HG03139 (cell line): ENCODE results near the gene SEMA5B.

Experiments
- ATAC-seq: cut with Tn5 transposase; IDR thresholded peaks from one replicate; pipeline ENCODE4 v1.9.1; 2021; ENCODE audit not compliant: unreplicated experiment

The SEMA5B gene, protein sequence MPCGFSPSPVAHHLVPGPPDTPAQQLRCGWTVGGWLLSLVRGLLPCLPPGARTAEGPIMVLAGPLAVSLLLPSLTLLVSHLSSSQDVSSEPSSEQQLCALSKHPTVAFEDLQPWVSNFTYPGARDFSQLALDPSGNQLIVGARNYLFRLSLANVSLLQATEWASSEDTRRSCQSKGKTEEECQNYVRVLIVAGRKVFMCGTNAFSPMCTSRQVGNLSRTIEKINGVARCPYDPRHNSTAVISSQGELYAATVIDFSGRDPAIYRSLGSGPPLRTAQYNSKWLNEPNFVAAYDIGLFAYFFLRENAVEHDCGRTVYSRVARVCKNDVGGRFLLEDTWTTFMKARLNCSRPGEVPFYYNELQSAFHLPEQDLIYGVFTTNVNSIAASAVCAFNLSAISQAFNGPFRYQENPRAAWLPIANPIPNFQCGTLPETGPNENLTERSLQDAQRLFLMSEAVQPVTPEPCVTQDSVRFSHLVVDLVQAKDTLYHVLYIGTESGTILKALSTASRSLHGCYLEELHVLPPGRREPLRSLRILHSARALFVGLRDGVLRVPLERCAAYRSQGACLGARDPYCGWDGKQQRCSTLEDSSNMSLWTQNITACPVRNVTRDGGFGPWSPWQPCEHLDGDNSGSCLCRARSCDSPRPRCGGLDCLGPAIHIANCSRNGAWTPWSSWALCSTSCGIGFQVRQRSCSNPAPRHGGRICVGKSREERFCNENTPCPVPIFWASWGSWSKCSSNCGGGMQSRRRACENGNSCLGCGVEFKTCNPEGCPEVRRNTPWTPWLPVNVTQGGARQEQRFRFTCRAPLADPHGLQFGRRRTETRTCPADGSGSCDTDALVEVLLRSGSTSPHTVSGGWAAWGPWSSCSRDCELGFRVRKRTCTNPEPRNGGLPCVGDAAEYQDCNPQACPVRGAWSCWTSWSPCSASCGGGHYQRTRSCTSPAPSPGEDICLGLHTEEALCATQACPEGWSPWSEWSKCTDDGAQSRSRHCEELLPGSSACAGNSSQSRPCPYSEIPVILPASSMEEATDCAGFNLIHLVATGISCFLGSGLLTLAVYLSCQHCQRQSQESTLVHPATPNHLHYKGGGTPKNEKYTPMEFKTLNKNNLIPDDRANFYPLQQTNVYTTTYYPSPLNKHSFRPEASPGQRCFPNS

DNA sequence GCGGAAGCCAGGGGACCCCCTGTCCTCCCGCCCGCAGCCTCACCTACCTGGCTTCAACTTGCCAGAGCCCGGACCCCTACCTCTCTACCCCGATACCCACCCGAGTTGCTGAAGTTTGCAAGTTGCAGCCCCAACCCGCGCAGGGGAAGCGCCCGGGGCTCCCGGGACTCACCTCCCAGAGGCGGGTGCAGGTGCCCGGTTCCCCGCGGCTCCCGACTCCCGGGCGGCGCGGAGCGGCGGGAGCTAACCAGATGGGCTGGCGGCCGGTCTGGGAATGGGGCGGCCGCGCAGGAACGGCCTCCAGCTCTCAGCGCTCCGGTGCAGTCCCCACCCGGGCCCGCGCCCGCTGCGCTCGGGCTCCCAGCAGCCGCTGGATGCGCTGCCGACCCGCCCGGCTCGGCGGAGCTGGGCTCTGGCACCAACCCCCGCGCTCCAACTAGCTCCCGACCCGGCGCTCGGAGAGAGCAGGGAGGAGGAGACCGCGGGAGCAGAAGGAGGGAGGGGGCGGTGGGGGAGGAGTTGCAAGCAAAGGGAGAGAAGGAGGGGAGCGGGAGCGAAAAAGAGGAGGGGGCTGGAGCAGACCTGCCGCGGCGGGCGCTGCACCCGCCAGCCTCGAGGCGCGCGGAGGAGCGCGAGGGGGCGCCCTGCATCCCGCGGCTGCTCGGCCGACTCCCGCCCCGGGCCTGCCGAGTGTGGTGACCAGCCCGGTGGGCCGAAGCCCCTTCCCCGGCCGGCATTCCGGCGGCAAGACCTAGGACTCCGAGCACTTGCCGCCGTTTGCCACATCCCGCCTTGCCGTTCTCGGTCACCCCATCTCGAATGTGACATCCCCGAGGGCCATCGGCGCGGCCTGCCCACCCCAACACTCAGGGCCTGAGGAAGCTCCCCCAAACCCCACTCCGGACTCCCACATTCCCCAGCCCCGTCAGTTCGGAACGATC is at the start of gene SEMA5B:
SEMA5B (minus strand) TSS at position 472 of the 941 bp plus-strand sequence. CDS start 66,500 bp downstream, outside the sequence.
- no peak for ATAC-seq

DNA sequence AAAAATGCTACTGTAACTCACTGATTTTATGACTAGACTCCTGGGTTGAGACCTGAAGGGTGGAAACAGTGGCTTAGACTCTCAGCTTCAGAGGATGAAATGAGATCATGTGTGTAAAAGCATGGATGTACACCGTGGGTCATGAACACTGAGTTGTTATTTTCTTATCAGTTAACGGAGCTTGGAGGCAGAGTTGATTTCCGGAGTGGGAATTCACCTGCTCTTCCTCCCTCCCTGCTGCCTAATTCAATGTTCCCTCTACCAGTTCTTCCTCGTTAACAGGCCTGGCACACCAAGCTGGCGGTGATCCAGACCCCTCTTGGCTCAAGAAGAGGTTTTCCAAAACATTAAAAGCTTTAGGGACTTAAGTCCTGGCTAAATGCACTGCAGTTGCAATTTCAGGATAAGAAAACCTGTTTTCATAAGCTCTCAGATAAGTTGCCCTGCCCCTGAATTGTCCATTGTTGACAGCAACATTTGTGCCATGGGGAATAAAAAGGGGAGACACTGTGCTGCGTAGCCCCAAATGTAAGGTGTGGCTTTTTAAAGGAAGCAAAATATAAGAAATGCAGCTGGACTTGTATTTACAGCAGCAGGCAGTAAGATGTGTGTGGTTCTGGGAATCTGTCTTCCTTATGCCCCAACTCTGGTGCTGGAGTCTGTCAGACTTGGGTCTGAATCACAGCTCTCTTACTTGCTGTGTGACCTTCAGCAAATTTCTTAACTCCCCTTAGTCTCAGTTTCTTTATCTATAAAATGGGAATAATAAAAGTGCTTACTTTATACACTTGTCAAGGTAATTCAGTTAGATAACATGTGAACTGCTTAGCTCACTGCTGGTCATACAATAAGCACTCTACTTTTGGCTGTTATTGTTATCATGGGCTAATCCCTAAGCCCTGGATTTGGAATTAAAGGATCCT is 49.2 kb upstream of the SEMA5B start:
- ATAC-seq: no peak

DNA sequence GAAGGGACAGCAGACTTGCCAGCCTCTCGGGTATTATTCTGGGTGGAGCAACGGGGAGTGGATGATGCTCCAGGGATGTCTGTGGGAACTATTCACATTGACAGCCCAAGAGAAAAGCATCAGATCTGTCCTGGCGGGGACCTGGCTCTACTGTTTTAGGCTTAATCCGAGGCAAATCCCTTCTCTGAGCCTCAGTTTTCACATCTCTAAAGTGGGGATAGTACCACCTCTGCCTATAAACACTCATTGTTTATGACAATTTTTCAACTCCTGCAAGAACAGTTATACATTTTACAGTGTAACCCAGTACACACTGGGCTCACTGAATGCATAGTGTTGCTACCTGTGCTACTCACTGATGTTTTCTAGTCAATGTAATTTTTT is 48.5 kb upstream of the SEMA5B start:
- no peak for ATAC-seq

DNA sequence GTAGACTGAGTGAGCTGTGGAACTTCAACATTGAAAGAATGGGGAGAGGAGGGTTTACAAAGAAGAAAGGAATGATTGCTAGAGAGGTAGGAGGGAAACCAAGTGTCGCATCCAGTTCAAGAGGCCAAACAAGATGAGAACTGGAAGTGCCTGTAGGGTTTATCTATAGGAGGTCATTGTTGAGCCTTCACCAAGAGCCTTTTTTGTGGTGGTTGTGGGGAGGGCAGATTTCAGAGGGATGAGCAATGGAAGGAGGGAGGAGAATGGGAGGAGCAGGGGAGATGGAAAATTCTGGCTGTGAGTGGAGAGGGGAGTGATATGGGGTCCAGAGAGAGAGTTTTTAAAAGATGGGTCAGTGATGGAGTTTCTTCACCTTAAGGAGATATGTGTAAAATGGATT is 47.8 kb upstream of the SEMA5B start:
- no peak for ATAC-seq

DNA sequence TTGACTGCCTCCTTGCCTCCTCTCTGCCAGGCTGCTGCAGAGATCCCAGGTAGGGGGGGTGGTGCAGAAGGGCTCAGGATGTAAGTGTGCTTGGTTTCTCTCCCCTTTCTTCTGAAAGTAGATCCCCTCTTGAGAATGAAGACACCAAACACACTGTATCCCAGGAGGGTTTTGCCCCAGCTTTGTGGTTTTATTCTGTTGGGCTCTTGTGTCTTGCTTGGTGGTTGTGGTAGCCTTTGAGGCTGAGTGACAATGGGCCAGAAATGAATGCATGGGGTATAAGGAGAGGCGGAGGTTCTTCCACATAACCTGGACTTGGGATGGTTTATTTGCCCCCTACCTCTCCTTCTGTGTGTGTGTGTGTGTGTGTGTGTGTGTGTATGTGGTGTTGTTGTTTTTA is 45.0 kb upstream of the SEMA5B start:
- no peak for ATAC-seq

DNA sequence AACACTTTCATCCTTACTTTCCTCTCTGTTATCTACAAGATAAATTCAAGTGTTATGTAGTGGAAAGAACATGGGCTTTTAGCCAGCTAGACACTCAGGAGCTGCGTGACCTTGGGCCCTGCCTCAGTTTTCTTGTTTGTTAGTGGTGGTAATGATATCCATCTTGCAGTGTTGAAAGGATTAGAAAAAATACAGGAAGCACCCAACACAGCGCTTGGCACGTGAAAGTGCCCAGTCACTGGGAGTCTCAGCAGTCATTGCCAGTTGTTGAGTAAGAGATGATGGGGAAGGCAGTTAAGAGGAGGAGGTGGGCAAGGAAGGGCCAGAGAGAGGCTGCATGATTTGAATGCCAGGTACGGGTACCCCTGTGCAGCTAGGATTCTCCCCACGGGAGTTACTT is 44.6 kb upstream of the SEMA5B start:
- ATAC-seq: no peak

DNA sequence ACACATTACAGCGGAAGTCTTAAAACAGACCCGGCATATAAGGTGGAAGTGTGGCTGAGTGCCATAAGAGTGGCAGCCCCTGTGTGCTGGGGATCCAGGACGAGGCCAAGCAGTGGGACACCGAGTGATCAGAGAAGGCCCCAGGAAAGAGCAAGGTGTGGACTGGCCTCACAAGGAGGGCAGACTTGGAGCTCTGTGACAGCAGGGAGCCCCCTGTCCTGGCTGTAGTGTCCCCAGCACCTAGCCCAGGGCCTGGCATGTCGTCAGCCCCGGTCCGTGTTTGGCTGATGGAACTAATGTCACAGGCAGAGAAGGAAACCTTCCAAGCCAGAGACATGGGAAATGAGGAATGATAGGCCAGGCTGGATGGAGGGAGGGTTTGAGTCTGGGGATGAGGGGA is 44.0 kb upstream of the SEMA5B start:
- ATAC-seq: no peak

DNA sequence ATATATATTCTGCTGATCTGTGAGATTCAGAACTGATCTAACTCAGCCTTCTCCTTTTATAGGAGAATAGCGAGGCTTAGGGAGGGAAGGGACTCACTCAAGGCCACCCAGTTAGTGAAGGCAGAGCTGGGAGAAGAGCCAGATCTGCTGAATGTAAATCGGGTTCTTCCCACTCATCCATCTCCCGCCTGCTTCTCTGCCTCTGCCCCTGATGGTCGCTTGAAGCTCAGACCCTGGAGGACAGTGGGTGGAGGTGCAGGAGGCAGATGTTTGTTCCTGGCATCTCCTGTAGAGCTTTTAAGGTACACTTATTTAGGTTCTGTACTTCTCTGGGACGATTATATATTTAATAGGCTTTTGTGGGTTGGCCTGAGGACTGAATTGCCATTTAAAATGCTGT is 43.6 kb upstream of the SEMA5B start:
- no peak for ATAC-seq

DNA sequence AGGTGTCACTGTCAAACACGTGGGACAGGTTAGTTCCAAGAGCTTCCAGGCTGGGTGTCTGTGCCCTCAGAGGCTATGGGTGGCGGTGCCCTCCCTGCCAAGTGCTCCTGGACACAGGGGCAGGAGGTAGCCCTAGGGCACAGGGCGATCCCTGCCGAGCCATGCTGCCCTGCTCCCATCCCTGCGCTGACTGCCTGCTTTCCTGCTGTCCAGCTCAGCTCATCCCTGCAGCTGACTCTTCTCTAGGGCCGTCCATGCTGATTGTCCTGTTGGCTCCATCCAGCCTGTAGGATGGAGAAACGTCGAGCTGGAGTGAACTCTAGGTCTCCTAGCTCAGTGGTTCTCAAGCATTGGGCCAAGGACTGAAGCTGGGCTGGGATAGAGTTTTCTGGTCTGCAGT is 42.9 kb upstream of the SEMA5B start:
- no peak for ATAC-seq

DNA sequence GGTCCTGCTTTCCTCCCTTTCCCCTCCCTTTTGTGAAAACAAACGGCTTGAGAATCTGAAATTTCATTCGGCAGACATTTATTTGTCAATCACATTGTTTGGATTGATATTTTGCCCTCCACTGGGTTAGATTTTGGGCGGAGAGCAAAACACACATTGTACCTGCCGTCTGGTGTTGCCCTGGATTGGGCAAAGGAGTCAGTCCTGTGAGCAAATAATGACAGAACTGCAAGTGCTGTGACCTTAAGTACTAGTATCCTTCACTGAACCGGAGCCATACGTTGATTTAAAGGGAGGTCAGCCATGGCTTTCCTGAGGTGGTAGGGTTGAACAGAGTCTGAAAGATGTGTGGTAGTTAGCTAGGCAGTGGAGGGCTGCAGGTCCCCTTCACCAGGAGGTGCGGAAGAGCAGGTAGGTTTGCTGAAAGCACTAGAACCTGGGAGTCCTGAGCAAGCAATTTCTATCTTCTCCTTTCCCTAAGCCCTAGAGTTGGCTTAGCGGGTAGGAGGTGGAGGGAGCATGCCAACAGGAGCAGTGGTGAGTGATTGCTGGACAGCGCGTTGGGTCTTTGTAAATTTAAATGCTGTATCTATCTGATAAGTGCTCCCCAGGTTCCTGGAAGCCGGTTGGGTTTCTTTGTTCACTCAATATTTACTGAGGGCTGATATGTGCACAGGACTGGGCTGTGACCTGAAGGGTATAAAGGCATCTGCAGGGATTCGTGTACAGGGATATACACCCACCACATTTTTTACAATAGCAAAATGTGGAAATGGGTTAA is 41.2 kb upstream of the SEMA5B start:
- ATAC-seq: no peak

DNA sequence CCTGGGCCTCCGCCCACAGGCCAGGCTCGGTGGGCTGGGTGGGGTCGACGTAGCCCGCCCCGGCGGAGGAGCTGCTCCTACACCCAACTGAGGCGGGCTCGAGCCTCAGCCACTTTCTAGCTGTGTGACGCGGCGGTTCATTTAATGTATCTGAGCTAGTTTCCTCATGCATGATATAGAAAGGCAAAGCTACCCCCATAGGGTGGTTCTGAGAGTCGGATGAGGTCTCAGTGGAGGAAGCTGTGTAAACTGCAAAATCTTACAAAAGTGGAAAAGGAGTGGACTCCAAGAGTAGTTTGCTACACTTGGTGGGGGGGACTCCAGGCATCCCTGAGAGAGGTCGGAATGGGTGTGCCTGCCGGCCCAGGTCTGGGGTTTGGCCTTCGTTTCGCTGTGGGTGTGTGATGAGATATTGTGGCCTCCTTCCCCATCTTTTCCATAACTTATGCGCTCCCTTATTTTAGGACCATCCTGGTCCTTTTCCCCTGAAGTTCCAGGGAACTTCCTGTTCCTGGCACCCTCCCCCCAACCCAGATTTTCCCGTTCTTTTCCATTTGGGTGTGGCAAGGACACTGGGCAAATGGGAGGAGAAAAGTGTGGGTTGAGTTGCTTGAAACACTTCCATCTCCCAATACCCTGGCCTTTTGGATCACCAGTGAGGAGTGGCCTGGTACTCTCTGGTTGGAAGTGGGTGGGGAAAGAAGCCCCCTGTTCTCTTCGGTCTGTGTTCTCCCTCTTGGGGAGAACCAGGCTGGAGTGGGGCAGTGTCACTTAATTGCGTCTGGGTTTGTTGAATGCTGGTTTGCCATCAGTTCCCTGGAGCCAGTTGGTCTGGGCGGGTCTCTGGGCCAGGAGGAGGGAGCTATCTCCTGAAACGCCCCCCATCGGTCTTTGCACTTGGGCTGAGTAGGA is 40.4 kb upstream of the SEMA5B start:
- ATAC-seq: peak; percentile 24

DNA sequence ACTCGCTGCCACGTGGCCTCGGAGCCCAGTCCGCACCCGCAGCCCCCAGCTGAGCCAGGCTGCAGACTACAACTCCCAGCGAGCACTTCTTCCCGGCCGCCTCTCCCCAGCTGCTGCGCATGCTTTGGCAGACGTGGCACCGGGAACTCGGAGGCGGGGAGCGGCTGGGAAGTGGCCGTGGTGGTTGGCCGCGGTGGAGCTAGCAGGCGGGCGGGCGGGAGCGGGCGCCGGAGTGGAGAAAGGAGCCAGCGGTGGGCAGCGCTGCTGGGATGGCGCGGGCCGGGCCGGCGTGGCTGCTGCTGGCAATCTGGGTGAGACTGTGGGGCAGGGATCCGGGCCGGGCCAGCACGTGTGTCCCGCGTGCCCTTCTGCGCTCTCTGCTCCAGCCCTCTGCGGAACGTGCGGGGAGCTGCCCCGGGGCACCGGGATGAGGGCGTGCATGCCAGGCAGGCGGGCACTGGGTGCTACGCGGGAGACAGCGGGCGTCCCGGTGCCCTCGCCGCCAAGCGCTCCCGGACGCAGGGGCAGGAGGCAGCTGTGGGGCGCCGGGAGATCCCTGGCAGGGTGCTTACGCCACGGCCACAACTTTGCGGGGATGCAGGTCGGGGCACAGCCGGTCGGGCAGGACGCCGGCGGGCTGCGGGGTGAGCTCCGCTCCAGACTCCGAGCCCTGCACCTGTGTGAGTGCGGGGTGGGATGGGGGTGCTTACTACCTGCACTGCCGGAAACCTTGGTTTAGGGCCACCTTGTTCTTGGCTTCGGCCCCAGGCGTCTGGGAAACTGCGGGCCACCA is 39.5 kb upstream of the SEMA5B start, which contains the start of gene PDIA5:
PDIA5 (plus strand) TSS at position 130 of the 793 bp plus-strand sequence; CDS start at position 270, 140 bp downstream.
- peak; percentile 71 for ATAC-seq

DNA sequence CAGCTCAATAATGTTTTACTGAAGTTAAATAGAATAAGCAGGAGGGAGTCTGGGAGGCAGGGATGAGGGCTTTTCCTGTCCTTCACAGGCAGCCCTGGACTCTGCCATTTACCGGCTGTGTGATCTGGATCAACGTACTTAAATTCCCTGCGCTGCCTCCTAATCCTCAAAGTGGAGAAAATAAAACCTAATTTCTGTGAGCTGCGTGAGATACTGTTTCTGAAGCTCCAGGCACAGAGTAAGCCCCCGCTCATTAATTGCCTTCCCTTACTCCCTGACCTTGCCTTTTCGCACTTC is 39.0 kb upstream of the SEMA5B start:
- ATAC-seq: no peak

DNA sequence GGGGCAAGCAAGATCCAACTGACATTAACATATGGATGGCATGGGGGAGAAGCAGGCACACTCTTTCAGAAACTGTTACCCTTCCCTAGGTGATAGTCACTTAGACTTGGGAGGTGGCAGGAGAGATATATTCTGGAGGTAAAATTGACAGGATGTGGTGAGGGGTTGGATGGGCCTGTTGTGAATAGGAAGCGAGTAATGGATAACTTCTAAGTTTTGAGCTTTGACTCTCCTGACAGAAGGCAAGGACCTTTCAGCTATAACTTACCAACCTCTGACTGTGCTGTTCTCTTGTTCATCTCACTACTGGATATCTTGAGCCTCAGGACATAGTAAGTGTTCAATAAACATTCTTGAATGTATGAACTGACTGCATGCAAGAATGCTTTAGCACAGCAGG is 37.4 kb upstream of the SEMA5B start:
- ATAC-seq: no peak

DNA sequence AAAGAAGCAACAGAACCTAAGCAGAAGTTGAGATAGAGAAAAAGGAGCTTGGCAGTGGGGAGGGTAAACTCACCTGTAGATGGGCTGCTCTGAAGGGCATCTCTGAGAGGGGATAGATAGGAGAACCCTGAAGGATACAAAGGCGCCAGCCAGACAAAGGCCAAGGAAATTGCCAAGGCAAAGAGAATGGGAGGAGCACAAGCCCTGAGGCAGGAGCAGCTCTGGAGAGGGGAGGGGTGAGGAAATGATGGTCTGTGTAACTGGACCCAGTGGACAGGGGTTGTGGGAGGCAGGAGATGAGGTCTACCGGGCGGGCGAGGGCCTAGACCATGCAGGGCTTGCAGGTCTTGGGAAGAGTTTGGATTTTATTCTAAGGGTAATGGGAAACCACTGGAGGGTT is 36.9 kb upstream of the SEMA5B start:
- ATAC-seq: no peak

DNA sequence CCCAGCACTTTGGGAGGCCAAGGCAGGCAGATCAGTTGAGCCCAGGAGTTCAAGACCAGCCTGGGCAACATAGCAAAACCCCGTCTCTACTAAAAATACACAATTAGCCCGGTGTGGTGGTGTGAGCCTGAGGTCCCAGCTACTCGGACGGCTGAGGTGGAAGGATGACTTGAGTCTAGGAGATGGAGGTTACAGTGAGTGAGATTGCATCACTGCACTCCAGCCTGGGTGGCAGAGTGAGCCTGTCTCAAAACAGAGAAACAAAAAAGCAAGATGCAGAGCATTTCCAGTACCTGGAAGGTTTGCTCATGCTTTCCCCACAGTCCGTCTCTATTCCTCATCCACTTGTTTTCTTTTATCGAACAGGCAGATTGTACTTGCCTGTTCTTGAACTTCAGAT is 35.5 kb upstream of the SEMA5B start:
- no peak for ATAC-seq

DNA sequence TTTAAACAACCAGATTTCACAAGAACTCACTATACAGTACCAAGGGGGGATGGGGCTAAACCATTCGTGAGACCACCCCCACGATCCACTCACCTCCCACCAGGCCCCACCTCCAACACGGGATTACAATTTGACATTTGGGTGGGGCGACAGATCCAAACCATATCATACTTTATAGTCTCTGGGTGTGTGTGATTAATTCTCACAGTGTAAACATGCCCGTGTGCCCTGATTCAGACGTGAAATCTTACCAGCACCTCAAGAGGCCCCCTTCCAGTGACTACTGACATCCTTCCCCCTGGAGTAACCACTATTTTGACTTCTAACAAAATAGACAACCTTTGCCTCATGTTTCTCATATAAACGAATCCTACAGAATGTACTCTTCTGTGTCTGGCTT is 34.3 kb upstream of the SEMA5B start:
- ATAC-seq: no peak
